CD4-positive, alpha-beta T cell treated with Interferon gamma for 1 hour (primary cell): ENCODE data around the gene FOXF2.

Experiments used
- DNase-seq: peaks from one replicate; pipeline ENCODE4 v3.0.0-alpha.2; 2020

The FOXF2 gene

DNA sequence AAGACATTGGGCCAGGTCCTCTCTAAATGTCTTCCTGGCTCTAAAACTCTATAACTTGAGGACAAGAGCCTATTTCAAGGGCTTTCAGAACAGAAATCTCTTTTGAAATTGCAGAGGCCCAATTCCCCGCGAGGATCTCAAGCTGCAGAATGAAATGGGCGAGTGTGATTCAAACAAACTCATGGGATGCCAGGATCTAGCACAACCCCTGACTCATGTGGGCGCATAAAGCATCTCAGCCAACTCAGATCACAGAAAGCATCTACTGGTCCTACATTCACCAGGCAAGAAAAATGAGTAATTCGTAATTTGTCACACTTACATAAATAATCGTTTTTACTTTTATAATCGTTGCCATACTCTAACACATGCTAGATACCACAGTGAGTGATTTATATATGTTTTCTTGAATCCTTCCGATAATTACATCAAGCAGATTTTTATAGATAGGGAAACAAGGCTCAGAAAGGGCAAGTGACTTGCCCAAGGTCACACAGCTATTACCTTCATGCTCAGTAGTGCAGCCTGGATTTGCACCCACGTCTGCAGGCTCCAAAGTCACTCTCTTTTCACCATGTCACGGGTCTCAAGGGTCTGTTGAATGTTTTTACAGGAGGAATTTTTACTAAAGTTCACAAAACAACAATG lies 26.2 kb downstream of the FOXF2 start:
- DNase-seq: no peak

GRCh38 chr6:1416191-1416760 lies 26.9 kb downstream of the FOXF2 start:
- DNase-seq: no peak

DNA sequence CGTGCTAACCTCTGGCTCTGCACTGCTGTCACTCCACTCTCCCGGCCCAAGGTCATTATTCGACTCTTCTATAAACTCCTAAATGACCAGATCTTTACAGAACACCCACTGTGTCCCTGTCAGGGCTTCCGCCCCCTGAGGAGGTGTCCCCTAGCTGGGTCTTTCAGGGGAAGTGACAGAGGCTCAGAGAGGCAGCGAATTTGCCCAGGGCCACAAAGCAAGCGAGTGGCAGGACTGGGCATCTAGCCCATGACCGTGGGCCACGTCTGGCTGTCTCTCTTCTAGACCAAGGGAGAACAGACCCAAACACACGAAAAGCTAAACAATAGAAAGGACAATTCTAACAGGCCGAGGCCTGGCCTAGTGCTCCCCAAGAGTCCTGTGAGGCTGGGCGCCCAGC lies 27.4 kb downstream of the FOXF2 start:
- no peak for DNase-seq

DNA sequence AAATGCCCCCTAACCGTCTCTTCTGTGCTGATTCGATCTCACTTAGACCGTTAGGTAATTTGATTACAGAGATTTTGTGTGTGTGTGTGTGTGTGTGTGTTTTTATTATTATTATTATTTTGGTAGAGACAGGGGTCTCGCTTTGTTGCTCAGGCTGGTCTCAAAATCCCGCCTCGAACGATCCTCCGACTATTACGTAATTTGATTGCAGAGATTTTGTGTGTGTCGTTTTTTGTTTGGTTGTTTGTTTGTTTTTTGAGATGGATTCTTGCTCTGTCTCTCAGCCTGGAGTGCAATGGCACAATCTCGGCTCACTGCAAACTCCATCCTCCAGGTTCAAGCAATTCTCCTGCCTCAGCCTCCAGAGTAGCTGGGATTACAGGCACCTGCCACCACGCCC lies 28.3 kb downstream of the FOXF2 start:
- DNase-seq: no peak

- no peak for DNase-seq
Observed at GRCh38 chr6:1418471-1419191, 29.3 kb downstream of the FOXF2 start.

DNA sequence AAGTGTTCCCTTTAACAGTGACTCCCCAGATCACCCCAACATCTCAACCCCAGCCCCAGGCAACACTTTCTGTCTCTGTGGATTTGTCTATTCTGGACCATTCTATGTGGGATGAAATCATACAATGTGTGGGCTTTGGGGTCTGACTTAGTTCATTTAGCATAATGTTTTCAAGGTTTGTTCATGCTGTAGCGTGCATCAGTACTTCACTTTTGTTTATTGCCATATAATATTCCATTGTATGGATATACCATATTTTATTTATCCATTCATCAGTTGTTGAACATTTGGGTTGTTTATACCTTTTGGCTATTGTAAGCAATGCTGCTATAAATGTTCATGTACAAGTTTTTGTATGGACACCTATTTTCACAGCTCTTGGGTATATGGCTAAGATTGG lies 31.0 kb downstream of the FOXF2 start:
- DNase-seq: no peak

DNA sequence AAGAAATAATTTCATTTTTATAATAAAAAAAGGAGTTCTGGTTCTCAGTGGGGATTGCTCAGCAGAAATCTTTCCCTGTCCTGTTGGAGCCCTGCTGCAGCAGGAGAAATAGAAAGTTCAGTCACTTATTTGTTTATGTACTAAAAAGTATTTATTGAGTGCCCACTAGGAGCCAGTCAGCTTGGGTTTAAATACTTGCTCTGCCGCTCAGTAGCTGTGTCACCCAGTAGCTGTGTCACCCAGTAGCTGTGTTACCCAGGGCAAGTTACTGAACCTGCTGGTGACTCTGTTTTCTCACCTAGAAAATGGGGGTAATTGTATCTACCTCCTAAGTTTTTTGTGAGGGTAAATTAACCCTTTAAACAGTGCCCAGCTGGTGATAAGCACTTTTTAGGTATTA lies 32.9 kb downstream of the FOXF2 start:
- DNase-seq: no peak

DNA sequence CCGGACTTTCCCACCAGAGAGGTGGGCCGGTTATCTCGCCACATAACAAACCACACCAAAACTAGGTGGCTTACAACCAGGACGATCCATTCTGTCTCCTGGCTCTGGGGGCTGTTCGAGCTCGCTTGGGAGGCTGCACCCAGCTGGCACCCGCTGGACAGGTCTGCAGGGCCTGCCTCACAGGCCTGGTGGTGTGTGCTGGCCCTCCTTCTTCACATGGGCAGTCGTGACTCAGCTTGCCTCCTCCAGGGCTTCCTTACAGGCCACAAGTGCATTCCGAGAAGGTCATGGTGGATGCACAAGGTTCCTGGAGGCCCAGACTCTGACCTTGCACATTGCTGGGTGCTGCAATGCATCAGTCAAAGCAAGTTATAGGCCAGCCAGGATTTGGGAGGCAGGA lies 34.2 kb downstream of the FOXF2 start:
- no peak for DNase-seq

- DNase-seq: no peak
Observed at GRCh38 chr6:1424306-1424927, 35.0 kb downstream of the FOXF2 start.

GRCh38 chr6:1426416-1426815 lies 37.0 kb downstream of the FOXF2 start:
- DNase-seq: no peak

- DNase-seq: no peak
Observed at GRCh38 chr6:1435806-1436205, 46.4 kb downstream of the FOXF2 start.

DNA sequence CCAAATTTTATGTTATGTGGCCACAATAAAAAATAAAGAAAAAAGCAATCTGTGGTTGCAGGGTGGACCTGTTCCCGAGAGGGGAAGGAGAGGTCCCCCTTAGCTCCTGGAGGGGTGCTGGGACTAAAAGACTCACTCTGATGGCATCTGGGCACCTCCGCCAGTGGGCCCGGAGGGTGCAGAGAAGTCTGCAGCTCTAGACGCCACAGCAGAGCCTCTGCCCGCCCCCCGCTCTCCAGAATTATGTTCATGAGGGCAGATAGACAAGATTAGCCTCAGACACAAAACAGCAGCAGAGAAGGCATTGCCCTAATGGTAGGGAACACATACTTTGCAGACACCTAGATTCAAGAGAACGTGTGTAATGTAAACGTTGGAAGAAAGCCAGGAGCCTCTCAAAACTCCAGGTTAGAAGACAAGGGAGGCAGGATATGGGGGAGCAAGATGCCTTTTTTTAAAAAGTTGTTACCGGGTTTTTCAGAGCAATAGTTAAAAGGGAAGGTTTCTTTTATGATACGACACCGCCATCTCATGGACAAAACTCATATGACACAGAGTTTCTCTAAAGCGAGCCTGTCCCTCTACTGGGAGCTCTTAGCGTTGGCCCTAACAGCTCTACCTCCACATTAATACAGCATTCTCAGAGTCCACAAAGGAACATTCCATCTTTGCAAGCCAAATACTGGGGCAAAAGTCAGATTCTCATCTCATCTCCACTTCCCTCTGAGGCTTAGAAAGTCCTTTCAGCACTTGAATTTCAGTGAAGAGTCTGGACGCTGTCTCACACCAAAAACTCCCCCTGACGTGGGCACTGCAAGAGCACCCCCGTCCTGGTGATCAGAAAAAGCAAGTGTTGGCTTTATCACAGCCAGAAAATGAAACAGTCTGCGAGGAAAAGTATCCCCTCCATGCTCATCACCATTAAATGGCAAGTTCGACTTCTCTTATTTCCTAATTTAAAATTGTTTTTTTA lies 47.2 kb downstream of the FOXF2 start:
- no peak for DNase-seq

- no peak for DNase-seq
Observed at GRCh38 chr6:1437553-1438406, 48.4 kb downstream of the FOXF2 start.

GRCh38 chr6:1438471-1438881 lies 49.1 kb downstream of the FOXF2 start:
- no peak for DNase-seq

DNA sequence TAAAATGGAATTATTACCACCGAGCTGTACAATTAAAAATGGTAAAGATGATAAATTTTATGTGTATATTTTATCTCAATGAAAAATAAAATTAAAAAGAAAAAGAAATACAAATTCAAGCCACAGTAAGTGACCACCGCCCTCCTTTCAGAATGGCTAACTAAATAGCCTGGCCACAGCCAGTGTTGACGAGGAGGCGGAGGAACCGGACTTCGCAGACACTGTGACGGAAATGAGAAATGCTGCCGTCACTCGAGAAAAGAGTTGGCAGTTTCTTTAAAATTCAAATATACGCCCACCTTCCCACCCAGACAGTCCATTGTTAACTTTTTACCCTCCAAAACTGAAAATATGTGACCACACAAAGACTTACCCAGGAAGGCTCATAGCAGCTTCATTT lies 50.0 kb downstream of the FOXF2 start:
- no peak for DNase-seq

DNA sequence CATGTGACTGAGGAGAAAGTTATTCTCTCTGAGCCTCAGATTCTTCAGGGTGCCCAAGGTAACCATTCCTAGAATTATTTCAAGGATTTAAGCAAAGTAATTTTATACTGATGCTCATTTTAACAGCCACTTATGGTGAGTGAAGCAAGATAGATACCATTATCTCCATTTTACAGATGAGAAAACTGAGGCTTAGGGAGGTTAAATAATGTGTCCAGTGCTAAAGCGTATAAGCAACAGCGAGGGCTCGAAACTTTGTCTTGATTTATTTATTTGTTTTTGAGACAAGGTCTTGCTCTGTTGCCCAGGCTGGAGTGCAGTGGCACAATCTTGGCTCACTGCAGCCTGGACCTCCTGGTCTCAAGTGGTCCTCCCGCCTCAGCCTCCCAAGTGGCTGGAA lies 53.6 kb downstream of the FOXF2 start:
- no peak for DNase-seq
